Liver (tissue), 3 donors: Measurements from ENCODE around the gene SMARCB1.

Source experiments
- ATF3 ChIP-seq: IDR thresholded peaks from 2 replicates; pipeline ENCODE4 v1.6.1; 2016; ENCODE audit warnings: antibody characterized with exemption
- FOXA1 ChIP-seq: IDR thresholded peaks from 2 replicates; pipeline ENCODE4 v1.6.1; 2016; ENCODE audit warnings: antibody characterized with exemption
- MAX ChIP-seq: IDR thresholded peaks from 2 replicates; pipeline ENCODE4 v1.6.1; 2016; ENCODE audit warnings: antibody characterized with exemption
- RAD21 ChIP-seq, 2 donors: IDR thresholded peaks; 2 replicates each; pipeline ENCODE4 v1.6.1; 2016; ENCODE audit warnings: antibody characterized with exemption in 2 of 2, mild to moderate bottlenecking in 2 of 2
- SP1 ChIP-seq: IDR thresholded peaks from 2 replicates; pipeline ENCODE4 v1.6.1; 2018; ENCODE audit warnings: antibody characterized with exemption, mild to moderate bottlenecking
- TAF1 ChIP-seq: conservative IDR thresholded peaks from 2 replicates; pipeline ENCODE4 v1.6.1; 2016; ENCODE audit warnings: antibody characterized with exemption, mild to moderate bottlenecking
- YY1 ChIP-seq: IDR thresholded peaks from 2 replicates; pipeline ENCODE4 v1.6.1; 2016; ENCODE audit warnings: antibody characterized with exemption, mild to moderate bottlenecking
- TF ChIP-seq, protein P1 (sequence below): fragments of 150-350 bp; IDR thresholded peaks from 2 replicates; pipeline ENCODE4 v1.5.1; 2017; ENCODE audit warnings: improper control_type of control experiment, low read depth, low read length; ENCODE audit not compliant: missing input control
- TF ChIP-seq, protein P2 (sequence below): IDR thresholded peaks from 2 replicates; pipeline ENCODE4 v1.6.1; 2016; ENCODE audit warnings: antibody characterized with exemption, mild to moderate bottlenecking
- TF ChIP-seq, protein P3 (sequence below): IDR thresholded peaks from 2 replicates; pipeline ENCODE4 v1.6.1; 2016; ENCODE audit warnings: antibody characterized with exemption
- donor health status: healthy.
- donor health status: healthy.

GRCh38 chr22:23750367-23750713 is 36.4 kb upstream of the SMARCB1 start:
- TF ChIP-seq, protein P1, sequence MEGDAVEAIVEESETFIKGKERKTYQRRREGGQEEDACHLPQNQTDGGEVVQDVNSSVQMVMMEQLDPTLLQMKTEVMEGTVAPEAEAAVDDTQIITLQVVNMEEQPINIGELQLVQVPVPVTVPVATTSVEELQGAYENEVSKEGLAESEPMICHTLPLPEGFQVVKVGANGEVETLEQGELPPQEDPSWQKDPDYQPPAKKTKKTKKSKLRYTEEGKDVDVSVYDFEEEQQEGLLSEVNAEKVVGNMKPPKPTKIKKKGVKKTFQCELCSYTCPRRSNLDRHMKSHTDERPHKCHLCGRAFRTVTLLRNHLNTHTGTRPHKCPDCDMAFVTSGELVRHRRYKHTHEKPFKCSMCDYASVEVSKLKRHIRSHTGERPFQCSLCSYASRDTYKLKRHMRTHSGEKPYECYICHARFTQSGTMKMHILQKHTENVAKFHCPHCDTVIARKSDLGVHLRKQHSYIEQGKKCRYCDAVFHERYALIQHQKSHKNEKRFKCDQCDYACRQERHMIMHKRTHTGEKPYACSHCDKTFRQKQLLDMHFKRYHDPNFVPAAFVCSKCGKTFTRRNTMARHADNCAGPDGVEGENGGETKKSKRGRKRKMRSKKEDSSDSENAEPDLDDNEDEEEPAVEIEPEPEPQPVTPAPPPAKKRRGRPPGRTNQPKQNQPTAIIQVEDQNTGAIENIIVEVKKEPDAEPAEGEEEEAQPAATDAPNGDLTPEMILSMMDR = no peak
- TF ChIP-seq, protein P2, sequence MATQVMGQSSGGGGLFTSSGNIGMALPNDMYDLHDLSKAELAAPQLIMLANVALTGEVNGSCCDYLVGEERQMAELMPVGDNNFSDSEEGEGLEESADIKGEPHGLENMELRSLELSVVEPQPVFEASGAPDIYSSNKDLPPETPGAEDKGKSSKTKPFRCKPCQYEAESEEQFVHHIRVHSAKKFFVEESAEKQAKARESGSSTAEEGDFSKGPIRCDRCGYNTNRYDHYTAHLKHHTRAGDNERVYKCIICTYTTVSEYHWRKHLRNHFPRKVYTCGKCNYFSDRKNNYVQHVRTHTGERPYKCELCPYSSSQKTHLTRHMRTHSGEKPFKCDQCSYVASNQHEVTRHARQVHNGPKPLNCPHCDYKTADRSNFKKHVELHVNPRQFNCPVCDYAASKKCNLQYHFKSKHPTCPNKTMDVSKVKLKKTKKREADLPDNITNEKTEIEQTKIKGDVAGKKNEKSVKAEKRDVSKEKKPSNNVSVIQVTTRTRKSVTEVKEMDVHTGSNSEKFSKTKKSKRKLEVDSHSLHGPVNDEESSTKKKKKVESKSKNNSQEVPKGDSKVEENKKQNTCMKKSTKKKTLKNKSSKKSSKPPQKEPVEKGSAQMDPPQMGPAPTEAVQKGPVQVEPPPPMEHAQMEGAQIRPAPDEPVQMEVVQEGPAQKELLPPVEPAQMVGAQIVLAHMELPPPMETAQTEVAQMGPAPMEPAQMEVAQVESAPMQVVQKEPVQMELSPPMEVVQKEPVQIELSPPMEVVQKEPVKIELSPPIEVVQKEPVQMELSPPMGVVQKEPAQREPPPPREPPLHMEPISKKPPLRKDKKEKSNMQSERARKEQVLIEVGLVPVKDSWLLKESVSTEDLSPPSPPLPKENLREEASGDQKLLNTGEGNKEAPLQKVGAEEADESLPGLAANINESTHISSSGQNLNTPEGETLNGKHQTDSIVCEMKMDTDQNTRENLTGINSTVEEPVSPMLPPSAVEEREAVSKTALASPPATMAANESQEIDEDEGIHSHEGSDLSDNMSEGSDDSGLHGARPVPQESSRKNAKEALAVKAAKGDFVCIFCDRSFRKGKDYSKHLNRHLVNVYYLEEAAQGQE = no peak
- TF ChIP-seq TAF1 = no peak
- TF ChIP-seq FOXA1 = no peak
- no peak for TF ChIP-seq RAD21 (IDR thresholded peaks at IDR 0.05)
- TF ChIP-seq MAX = no peak
- TF ChIP-seq ATF3 = no peak
- TF ChIP-seq, protein P3, sequence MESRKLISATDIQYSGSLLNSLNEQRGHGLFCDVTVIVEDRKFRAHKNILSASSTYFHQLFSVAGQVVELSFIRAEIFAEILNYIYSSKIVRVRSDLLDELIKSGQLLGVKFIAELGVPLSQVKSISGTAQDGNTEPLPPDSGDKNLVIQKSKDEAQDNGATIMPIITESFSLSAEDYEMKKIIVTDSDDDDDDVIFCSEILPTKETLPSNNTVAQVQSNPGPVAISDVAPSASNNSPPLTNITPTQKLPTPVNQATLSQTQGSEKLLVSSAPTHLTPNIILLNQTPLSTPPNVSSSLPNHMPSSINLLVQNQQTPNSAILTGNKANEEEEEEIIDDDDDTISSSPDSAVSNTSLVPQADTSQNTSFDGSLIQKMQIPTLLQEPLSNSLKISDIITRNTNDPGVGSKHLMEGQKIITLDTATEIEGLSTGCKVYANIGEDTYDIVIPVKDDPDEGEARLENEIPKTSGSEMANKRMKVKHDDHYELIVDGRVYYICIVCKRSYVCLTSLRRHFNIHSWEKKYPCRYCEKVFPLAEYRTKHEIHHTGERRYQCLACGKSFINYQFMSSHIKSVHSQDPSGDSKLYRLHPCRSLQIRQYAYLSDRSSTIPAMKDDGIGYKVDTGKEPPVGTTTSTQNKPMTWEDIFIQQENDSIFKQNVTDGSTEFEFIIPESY = no peak
- no peak for TF ChIP-seq SP1
- no peak for TF ChIP-seq YY1
